Limb (tissue), 2 donors: Measurements from ENCODE around the gene ERGIC3.
"Not testable (repeated sequence)": the region's sequence is repeated elsewhere in the genome, so short reads cannot be mapped to it uniquely, and the experiment has no call there.

Source experiments
- DNase-seq, 2 donors: peaks; one replicate each; pipeline ENCODE4 v3.0.0-alpha.2; 2016; ENCODE audit errors: extremely low spot score in 2 of 2

The ERGIC3 gene

GRCh38 chr20:35517767-35518166 is 24.1 kb upstream of the ERGIC3 start:
- DNase-seq: not testable (repeated sequence)

- no peak for DNase-seq
Measured at GRCh38 chr20:35518955-35519354, 22.9 kb upstream of the ERGIC3 start.

GRCh38 chr20:35523298-35523888 is 18.5 kb upstream of the ERGIC3 start:
- DNase-seq: no peak

DNA sequence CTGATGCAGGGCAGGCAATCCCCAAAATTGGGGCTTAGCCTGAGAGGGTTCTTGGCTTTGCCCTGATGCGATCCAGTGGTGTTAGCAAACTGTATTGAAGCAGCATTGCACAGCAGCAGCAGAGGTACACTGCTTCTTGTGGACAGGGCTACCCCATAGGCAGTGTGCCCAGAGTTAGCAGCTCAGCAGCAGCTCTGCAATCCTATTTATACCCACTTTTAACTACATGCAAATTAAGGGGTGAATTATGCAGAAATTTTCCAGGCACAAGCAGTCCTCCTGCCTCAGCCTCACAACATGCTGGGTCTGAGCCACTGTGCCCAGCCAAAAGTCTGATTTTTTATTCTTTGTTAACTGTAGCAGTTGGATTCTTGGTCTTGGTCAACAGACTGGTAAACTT is 16.2 kb upstream of the ERGIC3 start:
- no peak for DNase-seq

DNA sequence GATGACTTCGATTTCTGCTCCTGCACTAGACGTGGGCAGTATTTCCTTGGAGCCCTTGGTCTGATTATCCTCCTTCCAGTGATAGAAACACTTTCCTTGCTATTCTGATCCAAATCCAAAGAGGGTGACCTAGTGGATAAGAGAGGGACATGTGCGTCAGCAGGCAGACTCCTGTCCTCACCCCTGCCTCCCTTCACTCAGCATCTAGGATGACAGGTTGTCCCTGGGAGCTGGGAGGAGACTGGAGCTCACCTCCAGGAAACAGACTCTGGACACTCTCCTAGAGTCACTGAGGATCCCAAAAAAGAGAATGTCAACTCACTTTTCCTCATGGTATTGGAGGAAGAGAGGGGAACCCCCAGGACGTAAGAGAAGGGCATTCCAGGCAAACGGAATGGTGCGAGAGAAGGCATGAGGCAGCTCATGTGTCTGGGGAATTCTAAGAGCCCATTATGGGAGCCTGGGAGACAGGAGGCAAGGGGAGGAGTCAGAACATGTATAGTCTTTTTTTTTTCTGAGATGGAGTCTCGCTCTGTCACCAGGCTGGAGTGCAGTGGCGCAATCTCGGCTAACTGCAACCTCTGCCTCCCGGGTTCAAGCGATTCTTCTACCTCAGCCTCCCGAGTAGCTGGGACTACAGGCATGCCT is 14.6 kb upstream of the ERGIC3 start:
- DNase-seq: no peak

- no peak for DNase-seq
Measured at GRCh38 chr20:35529552-35529951, 12.3 kb upstream of the ERGIC3 start, which contains the start of gene C20orf173. Gene C20orf173, minus strand, starts transcription at chr20:35529652. Its CDS starts 279 bp downstream, at chr20:35529373.

- DNase-seq: peak in 1 of 2 donors; percentile 60
Measured at GRCh38 chr20:35539756-35540212, 2.1 kb upstream of the ERGIC3 start.

DNA sequence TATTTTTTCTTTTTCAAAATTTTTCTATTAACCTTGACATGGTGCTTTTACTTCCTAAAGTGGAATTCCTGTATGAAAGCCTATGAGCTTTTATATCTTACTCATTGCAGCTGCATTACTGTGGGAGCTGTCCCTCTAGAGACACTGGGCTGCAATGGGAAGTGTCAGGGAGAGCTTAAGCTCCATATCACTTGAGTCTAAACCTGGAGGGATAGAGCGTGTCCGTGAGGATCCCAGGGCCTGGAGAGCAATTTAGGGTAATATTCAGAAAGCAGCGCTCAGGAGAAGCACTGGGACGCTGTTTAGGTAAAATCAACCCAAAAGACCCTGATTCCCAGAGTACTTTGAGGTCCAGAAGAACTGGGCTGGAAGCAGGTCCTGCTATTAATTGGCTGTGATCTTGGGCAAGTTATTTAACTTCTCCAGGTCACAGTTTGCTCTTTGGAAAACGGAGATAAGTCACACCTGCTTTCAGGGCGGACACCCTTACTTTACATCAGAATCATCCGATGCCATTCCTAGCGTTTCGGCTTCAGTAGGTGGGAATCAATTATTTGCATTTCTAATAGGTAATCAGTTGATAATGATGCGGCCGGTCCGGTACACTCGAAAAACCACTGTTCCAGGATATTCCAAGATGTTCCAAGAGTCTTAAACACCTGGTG is 628 bp upstream of the ERGIC3 start:
- no peak for DNase-seq

DNA sequence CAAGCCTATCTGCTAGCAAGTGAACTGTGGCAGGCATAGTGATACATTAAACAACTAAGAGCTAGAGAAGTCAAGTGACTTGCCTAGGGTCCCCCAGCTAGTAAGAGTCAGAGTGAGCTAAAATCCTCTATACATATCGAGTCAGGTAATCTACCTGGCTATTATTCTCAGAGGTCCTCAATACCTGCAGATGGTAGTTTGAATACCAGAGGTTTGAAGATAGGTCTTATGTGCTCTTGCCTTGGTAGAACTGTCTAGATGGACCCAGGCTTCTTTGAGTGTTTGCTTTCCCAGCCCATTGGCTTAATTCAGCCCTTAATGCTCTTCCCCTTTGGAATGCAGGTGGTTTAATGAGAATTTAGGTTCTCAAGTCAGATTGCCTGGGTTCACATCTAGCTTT is 1.1 kb downstream of the ERGIC3 start:
- DNase-seq: no peak

GRCh38 chr20:35544436-35544835 is 2.6 kb downstream of the ERGIC3 start:
- no peak for DNase-seq

- DNase-seq: not testable (repeated sequence)
Measured at GRCh38 chr20:35544941-35545340, 3.1 kb downstream of the ERGIC3 start.

DNA sequence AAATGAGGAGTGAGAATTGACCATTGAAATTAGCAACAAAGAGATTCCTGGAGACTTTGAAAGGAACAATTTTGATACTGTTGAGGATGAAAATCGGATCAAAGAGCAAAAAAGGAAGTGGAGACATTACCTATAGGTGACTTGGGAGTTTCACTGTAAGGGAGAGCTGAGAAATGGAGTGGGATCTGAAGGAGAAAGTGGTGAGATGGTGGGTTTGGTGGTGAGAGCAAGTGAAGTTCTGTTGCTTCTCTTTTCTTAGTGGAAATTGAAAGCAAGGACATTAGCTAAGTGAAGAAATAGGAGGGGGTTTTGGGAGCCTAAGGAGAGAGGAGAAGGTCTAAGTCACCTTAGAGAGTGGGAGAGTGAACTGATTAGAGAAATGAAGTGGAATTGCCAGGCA is 4.2 kb downstream of the ERGIC3 start:
- DNase-seq: no peak

- DNase-seq: no peak
Measured at GRCh38 chr20:35547329-35547728, 5.5 kb downstream of the ERGIC3 start.

- DNase-seq: no peak
Measured at GRCh38 chr20:35551503-35551902, 9.6 kb downstream of the ERGIC3 start.

DNA sequence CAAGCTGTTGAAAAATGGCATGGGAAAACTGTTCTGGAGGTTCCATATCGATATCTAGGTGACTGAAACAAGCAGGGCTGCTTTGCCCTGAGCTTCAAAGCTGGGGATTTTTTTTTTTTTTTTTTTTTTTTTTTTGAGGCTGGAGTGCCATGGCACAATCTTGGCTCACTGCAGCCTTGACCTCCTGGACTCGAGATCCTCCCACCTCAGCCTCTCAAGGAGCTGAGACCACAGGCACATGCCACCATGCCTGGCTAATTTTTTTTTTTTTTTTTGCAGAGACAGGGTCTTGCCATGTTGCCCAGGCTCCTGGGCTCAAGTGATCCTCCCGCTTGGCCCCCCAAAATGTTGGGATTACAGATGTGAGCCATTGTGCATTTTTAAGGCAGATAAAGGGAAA is 11.0 kb downstream of the ERGIC3 start:
- no peak for DNase-seq

GRCh38 chr20:35555461-35555860 is 13.6 kb downstream of the ERGIC3 start:
- not testable (repeated sequence) for DNase-seq

DNA sequence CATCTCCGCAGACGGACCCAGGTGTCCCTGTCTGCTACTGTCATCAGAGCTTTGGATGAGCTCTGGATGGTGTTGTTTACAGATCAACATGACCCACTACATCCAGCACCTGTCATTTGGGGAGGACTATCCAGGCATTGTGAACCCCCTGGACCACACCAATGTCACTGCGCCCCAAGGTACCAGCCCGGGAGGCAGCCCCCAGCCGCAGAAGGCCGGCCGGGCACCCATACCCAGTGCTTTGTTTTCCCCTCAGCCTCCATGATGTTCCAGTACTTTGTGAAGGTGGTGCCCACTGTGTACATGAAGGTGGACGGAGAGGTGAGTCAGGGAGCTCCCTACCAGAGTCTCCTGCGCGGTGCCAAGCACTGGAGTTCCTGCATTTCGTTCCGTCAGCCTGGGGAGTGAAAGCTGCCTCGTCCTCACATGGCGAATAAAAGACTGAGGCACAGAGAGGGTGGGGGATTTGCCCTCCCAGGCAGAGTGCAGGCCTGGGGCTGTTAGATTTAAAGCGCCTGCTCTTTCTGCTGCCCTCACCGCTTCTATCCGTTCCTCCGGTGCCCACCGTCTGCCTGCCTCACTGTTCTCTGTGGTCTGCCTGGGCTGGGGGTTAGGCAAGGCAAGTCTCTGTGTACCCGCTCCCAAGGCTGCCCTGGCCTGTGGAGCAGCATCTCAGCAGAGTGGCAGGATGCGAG is 14.2 kb downstream of the ERGIC3 start:
- DNase-seq: no peak

DNA sequence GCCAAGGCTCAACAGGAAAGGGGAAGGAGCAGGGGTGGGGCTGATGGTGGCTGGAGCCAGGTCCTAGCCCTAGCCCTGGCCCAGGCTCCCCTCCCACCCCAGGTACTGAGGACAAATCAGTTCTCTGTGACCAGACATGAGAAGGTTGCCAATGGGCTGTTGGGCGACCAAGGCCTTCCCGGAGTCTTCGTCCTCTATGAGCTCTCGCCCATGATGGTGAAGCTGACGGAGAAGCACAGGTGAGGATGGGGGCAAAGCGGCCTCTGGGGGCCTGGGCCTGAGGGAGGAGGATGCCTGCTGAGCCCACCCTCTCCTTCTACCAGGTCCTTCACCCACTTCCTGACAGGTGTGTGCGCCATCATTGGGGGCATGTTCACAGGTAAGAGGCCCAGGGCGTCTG is 15.0 kb downstream of the ERGIC3 start:
- no peak for DNase-seq

DNA sequence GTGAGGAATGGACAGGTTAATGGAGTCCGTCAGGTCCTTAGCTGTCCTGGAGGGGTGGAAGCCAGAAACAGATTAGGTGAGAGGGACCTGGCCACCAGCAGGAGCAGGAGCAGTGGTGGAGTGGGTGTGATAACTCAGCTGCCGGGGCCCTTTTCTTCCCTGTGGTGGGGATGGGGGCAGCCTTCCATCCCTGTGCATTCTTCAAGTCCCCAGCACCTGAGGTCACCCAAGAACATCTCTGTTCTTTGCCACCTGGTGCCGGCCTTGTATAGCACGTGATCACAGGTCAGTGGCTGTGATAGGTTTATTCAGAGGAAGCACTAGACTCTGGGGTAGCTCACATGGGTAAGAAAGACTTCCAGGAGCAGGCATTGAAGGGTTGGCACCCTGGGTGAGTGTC is 16.6 kb downstream of the ERGIC3 start:
- DNase-seq: no peak

GRCh38 chr20:35559042-35559693 is 17.3 kb downstream of the ERGIC3 start:
- DNase-seq: no peak

GRCh38 chr20:35560105-35560511 is 18.2 kb downstream of the ERGIC3 start:
- DNase-seq: no peak

DNA sequence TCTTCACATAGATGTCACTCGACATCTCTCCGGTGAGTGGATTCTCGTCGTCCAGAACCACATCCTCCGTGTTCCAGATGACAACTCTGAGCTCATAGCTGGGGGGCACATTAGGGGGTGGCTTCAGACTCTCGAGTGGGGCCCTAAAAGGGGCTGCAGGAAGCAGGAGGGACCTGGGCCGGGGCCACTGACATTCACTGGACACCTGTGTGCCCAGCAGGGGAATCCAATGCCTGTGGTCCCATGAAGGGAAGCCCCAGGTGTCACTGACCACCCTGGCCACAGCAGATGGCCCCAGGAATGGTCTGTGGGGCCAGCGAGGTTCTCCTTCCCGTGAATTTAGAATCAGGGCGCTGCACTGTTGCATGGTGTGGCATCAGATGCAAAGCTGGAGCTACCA is 18.7 kb downstream of the ERGIC3 start:
- DNase-seq: no peak
